Placental pericyte (primary cell): ENCODE results near the gene KAZALD1. TPM values are rescaled to one million over a fixed set of nuclear protein-coding genes. Genes with fewer than 3 reads are reported as not detected.

Source experiments
- total RNA-seq: library from RNA; depleted of rRNA; stranded (reverse); fragments of >200 nt; gene quantifications from 2 replicates; pipeline ENCODE4 v1.2.3, GENCODE V29; 2012

The KAZALD1 gene, protein sequence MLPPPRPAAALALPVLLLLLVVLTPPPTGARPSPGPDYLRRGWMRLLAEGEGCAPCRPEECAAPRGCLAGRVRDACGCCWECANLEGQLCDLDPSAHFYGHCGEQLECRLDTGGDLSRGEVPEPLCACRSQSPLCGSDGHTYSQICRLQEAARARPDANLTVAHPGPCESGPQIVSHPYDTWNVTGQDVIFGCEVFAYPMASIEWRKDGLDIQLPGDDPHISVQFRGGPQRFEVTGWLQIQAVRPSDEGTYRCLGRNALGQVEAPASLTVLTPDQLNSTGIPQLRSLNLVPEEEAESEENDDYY
- 7.9 and 12.2 TPM in 2 replicates for total RNA-seq

DNA sequence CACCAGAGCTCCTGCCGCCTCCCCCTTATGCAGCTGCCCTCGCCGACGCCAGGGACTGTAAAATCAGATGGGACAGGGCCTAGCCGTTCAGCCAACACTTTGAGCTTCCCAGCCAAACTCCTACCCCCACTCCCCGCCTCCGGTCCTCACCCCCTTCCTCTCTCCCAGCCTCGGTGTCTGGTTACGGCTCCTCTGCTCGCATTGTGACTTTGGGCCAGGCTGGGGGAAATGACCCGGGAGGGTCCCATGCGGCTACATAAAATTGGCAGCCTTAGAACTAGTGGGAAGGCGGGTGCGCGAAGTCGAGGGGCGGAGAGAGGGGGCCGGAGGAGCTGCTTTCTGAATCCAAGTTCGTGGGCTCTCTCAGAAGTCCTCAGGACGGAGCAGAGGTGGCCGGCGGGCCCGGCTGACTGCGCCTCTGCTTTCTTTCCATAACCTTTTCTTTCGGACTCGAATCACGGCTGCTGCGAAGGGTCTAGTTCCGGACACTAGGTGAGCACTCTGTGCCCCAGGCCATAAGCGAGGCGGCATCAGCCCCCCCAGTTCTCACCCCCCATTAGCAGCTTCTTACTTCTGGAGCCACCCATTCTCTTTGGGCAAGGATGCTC lies at the start of gene KAZALD1:
Gene KAZALD1 (plus strand): TSS at position 366 of the 608 bp plus-strand sequence. CDS start 604 bp downstream, outside the sequence.

DNA sequence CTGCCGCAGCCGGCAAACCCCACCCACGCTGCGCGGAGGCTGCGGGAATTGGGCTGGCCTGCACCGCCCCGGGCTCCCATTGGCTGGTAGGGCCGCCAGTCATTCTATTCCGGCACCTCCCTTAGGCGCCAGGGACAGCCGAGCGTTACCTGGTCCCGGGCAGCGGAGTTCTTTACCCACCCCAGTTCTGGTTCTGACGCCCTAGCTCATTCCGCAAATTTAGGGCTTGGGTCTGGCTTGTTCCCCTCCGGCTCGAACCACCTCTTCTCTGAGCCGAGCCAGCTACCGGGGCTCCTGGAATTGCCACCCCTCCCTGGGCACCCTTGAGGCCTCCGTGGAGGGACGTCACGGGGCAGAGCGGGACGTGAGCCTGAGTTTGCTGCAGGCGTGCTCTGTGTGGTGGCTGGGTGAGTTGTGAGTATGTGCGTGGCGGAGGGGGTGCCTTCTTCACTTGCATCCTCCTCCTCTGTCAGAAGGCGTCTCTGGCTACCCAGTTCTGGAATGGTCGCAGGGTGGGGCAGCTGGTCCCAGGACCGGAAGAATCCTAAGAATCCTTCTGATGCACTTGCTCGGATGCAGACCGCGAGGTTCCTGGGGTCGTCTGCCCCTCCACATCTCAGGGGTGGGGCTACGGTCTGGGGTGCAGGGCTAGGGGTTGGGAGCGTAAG lies 30.5 kb upstream of the KAZALD1 start, which contains the start of the genes PDZD7 and SFXN3:
Gene PDZD7 (minus strand): TSS at position 2 of the 668 bp plus-strand sequence. CDS start 910 bp downstream, outside the sequence.
Gene SFXN3 (plus strand): TSS at position 107 of the 668 bp plus-strand sequence. CDS start 3,461 bp downstream, outside the sequence.

Other genes with a start within 250 kb of the KAZALD1 start
- gene SLF2, start 149.0 kb upstream of the KAZALD1 start, total RNA-seq, result 26.7 and 52.3 TPM in 2 replicates
- 0.66 and 1.0 TPM in 2 replicates for gene SEMA4G, start 92.5 kb upstream of the KAZALD1 start, total RNA-seq
- gene MRPL43, start 74.5 kb upstream of the KAZALD1 start, total RNA-seq, result 53.2 and 66.9 TPM in 2 replicates
- 5.6 and 6.1 TPM in 2 replicates for gene TWNK, start 74.4 kb upstream of the KAZALD1 start, total RNA-seq
- 77.5 and 91.2 TPM in 2 replicates for gene LZTS2, start 62.2 kb upstream of the KAZALD1 start, total RNA-seq
- 0.22 and 0.57 TPM in 2 replicates for gene PDZD7, start 30.9 kb upstream of the KAZALD1 start, total RNA-seq
- gene SFXN3, start 30.8 kb upstream of the KAZALD1 start, total RNA-seq, result 67.0 and 145 TPM in 2 replicates
- not detected in 2 replicates for gene TLX1, start 69.3 kb downstream of the KAZALD1 start, total RNA-seq
- gene LBX1, start 167.5 kb downstream of the KAZALD1 start, total RNA-seq, result not detected in 2 replicates